22Rv1 (cell line): Measurements from ENCODE around the gene SNX17.

Source experiments
- H3K27ac ChIP-seq: fragments of 450-650 bp; 2 replicates; pipeline ENCODE4 v1.5.1; 2017
- ZFX ChIP-seq: fragments of 450-650 bp; IDR thresholded peaks from 2 replicates; pipeline ENCODE4 v1.6.1; 2017; ENCODE audit warnings: antibody characterized with exemption, borderline replicate concordance
- TF ChIP-seq, protein P1 (sequence below): fragments of 450-650 bp; IDR thresholded peaks from 2 replicates; pipeline ENCODE4 v1.5.1; 2017; ENCODE audit warnings: mild to moderate bottlenecking

Gene SNX17

DNA sequence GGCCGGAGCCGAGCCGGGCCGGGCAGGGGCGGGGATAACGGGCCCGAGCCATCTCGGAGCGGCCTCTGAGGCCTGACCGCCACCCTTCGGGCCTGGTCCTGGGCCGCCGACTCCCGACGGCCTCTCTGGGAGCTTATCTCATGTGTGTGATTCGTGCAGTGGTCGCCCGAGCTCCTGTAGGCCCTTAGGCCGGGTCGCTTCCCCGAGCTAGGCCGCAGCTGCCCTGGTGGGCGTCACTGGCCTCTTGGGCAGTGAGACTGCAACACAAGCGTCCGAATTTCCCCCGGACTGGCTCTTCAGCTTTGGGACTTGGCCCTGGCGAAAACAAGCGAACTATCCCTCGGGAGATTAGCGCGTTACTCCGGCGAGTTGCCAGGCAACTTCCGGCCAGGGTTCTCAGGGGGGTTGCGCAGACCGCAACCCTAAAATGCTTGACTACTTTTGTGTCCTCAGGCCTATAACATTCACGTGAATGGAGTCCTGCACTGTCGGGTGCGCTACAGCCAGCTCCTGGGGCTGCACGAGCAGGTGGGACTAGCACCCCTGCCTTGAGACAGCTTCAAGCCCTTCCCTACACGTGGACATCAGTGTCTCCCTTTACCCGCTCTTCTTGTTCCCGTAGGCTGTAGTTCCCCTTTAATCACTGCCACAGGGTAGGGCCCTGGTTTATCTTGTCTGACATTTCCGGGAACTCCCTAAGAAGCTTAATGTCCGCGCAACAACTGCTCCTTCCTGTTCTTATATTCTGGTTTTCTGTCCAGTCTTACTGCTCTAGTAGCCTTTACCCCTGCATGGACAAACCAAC is 602 bp downstream of the SNX17 start:
- H3K27ac ChIP-seq = peak overlapping the region; percentile 80
- TF ChIP-seq ZFX = peak; percentile 82; the same call in 1 of the 2 replicates
- TF ChIP-seq, protein P1, sequence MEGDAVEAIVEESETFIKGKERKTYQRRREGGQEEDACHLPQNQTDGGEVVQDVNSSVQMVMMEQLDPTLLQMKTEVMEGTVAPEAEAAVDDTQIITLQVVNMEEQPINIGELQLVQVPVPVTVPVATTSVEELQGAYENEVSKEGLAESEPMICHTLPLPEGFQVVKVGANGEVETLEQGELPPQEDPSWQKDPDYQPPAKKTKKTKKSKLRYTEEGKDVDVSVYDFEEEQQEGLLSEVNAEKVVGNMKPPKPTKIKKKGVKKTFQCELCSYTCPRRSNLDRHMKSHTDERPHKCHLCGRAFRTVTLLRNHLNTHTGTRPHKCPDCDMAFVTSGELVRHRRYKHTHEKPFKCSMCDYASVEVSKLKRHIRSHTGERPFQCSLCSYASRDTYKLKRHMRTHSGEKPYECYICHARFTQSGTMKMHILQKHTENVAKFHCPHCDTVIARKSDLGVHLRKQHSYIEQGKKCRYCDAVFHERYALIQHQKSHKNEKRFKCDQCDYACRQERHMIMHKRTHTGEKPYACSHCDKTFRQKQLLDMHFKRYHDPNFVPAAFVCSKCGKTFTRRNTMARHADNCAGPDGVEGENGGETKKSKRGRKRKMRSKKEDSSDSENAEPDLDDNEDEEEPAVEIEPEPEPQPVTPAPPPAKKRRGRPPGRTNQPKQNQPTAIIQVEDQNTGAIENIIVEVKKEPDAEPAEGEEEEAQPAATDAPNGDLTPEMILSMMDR = no peak

- peak overlapping the region; percentile 80 for H3K27ac ChIP-seq
- TF ChIP-seq ZFX = no peak
- TF ChIP-seq, protein P1 = no peak
Observed at GRCh38 chr2:27372937-27373336, 2.5 kb downstream of the SNX17 start.

DNA sequence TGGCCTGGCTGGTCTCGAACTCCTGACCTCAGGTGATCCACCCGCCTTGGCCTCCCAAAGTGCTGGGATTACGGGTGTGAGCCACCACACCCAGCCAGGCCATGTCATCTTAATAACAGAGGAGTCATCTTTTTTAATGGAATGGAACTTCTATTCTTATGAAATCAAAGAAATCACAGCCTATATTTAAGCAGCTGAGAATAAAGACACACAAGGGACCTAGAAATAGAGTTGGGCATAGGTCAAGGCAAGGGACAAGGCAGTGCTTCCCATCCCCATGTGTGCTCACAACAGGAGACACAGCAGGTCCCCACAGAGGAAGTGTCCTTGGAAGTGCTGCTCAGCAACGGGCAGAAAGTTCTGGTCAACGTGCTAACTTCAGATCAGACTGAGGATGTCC is 3.2 kb downstream of the SNX17 start:
- H3K27ac ChIP-seq = 0 out of 2 replicates have a peak overlapping the region, but pooled peaks have one; percentile 80
- TF ChIP-seq ZFX = no peak
- TF ChIP-seq, protein P1 = no peak

DNA sequence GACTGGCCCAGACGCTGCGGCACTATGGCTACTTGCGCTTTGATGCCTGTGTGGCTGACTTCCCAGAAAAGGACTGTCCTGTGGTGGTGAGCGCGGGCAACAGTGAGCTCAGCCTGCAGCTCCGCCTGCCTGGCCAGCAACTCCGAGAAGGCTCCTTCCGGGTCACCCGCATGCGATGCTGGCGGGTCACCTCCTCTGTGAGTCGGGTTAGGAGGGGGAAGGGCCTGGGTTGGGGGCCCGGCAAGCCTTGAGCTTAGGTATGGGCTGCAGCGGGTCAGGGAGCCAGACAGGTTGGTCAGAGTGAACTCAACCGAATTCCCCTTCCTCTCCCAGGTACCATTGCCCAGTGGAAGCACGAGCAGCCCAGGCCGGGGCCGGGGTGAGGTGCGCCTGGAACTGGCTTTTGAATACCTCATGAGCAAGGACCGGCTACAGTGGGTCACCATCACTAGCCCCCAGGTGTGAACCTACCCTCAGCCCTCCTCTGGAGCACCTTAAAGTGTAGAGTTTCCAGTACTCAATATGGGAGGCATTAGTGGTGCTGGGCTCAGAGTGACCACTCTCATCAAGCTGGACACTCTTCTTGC is 5.2 kb downstream of the SNX17 start:
- no peak for TF ChIP-seq ZFX
- TF ChIP-seq, protein P1 = no peak
- H3K27ac ChIP-seq = no peak overlapping the region

GRCh38 chr2:27376151-27376865 is 5.9 kb downstream of the SNX17 start:
- peak overlapping the region; percentile 92 for H3K27ac ChIP-seq
- TF ChIP-seq, protein P1 = no peak
- no peak for TF ChIP-seq ZFX

- no peak for TF ChIP-seq ZFX
- TF ChIP-seq, protein P1 = no peak
- peak overlapping the region; percentile 92 for H3K27ac ChIP-seq
Observed at GRCh38 chr2:27376866-27377617, 6.6 kb downstream of the SNX17 start.
